Globus pallidus (tissue), 1 donor: ENCODE data around the gene LILRB1.
"Not testable (repeated sequence)": the region's sequence is repeated elsewhere in the genome, so short reads cannot be mapped to it uniquely, and the experiment has no call there.

ENCODE experiments used
- DNase-seq: peaks from one replicate; pipeline ENCODE4 v3.0.0-alpha.2; 2015; ENCODE audit warnings: low spot score

Gene LILRB1

GRCh38 chr19:54662730-54663129 is 32.4 kb downstream of the LILRB1 start, which contains the start of gene LILRB4:
LILRB4 (plus strand) TSS chr19:54662985; CDS start chr19:54663034, 49 bp downstream.
- peak; percentile 45 for DNase-seq

- DNase-seq: no peak
Observed at GRCh38 chr19:54665530-54665929, 35.2 kb downstream of the LILRB1 start.

GRCh38 chr19:54667217-54667616 is 36.9 kb downstream of the LILRB1 start:
- no peak for DNase-seq

- no peak for DNase-seq
Observed at GRCh38 chr19:54668353-54668752, 38.1 kb downstream of the LILRB1 start.

GRCh38 chr19:54670576-54671357 is 40.5 kb downstream of the LILRB1 start:
- DNase-seq: peak; percentile 20

- peak; percentile 40 for DNase-seq
Observed at GRCh38 chr19:54673222-54673621, 42.9 kb downstream of the LILRB1 start.

GRCh38 chr19:54674021-54674617 is 43.8 kb downstream of the LILRB1 start:
- DNase-seq: no peak

GRCh38 chr19:54676210-54676834 is 46.0 kb downstream of the LILRB1 start:
- DNase-seq: not testable (repeated sequence)

GRCh38 chr19:54677217-54677616 is 46.9 kb downstream of the LILRB1 start:
- DNase-seq: no peak

GRCh38 chr19:54681596-54681995 is 51.3 kb downstream of the LILRB1 start:
- DNase-seq: not testable (repeated sequence)

- DNase-seq: no peak
Observed at GRCh38 chr19:54682306-54682856, 52.1 kb downstream of the LILRB1 start.

- no peak for DNase-seq
Observed at GRCh38 chr19:54684527-54684926, 54.2 kb downstream of the LILRB1 start.
